Measurements from ENCODE around the gene SEPHS1. TPM values are rescaled to one million over a fixed set of nuclear protein-coding genes. Genes with fewer than 3 reads are reported as not detected.
A peak's percentile ranks its signal among the peaks of the same experiment; 100 is the strongest.

SEPHS1 gene
- total RNA-seq, 6 experiments from 2014 or later = 25.4 to 32.1 (median 29.3) TPM

- no peaks in the 10 kb centered on the region for H3K36me3 ChIP-seq
- no peak for DNase-seq
- no peaks in the 10 kb centered on the region for H3K27me3 ChIP-seq
- no peak overlapping the region for H3K4me3 ChIP-seq
- no peaks in the 10 kb centered on the region for H3K4me1 ChIP-seq
- no peak for ATAC-seq
- no peak overlapping the region for H3K27ac ChIP-seq
- intact Hi-C loops (cut with DNase I) = no loop called here
- WGBS (ENCODE audit: insufficient coverage, low coverage, low lambda C conversion rate, missing lambda C conversion rate) = 71% methylated on average over 7 of the region's 7 CpGs
- TF ChIP-seq CTCF (IDR thresholded peaks at IDR 0.05) = no peak
- no peak for TF ChIP-seq POLR2A (IDR thresholded peaks at IDR 0.05)
- no peaks in the 10 kb centered on the region for H3K9me3 ChIP-seq
Measured at GRCh38 chr10:13360587-13360986, 12.5 kb upstream of the SEPHS1 start.

- WGBS (ENCODE audit: insufficient coverage, low coverage, low lambda C conversion rate, missing lambda C conversion rate) = 57% methylated on average over 4 of the region's 4 CpGs
- H3K27me3 ChIP-seq = no peaks in the 10 kb centered on the region
- intact Hi-C loops (cut with DNase I) = no loop called here
- no peak overlapping the region for H3K4me3 ChIP-seq
- TF ChIP-seq POLR2A (IDR thresholded peaks at IDR 0.05) = no peak
- no peak for TF ChIP-seq CTCF (IDR thresholded peaks at IDR 0.05)
- no peaks in the 10 kb centered on the region for H3K9me3 ChIP-seq
- no peak for DNase-seq
- H3K4me1 ChIP-seq = no peaks in the 10 kb centered on the region
- no peaks in the 10 kb centered on the region for H3K36me3 ChIP-seq
- H3K27ac ChIP-seq = no peak overlapping the region
- ATAC-seq = no peak
Measured at GRCh38 chr10:13356392-13356791, 8.3 kb upstream of the SEPHS1 start.

- Histone ChIP-seq H3K27me3 (no peaks in the 10 kb centered on the region), H3K4me3 (no peak overlapping the region), H3K36me3 (no peaks in the 10 kb centered on the region), H3K4me1 (peaks cover 0 to 7% (median 3%) of the 10 kb centered on the region in 4 donors), H3K27ac (no peak overlapping the region), H3K9me3 (no peaks in the 10 kb centered on the region)
- DNase-seq = no peak
- WGBS (ENCODE audit: insufficient coverage, low coverage, low lambda C conversion rate, missing lambda C conversion rate) = 100% methylated on average over 1 of the region's 7 CpGs
- intact Hi-C loops (cut with DNase I) = no loop called here
- TF ChIP-seq CTCF (IDR thresholded peaks at IDR 0.05) = no peak
- no peak for TF ChIP-seq POLR2A (IDR thresholded peaks at IDR 0.05)
- no peak for ATAC-seq
Measured at GRCh38 chr10:13354783-13355182, 6.7 kb upstream of the SEPHS1 start.

GRCh38 chr10:13352519-13352918, 4.4 kb upstream of the SEPHS1 start:
- TF ChIP-seq CTCF (IDR thresholded peaks at IDR 0.05) (peak; percentile 33 to 45 (median 37)), POLR2A (IDR thresholded peaks at IDR 0.05) (no peak)
- ATAC-seq (peak in 3 of 4 donors; percentile 14 to 34 (median 25)), DNase-seq (peak in 1 of 3 donors; percentile 38)
- Histone ChIP-seq H3K4me1 (peaks cover 0 to 9% (median 3%) of the 10 kb centered on the region in 4 donors), H3K36me3 (no peaks in the 10 kb centered on the region), H3K9me3 (no peaks in the 10 kb centered on the region), H3K4me3 (no peak overlapping the region), H3K27me3 (no peaks in the 10 kb centered on the region), H3K27ac (no peak overlapping the region)
- WGBS (ENCODE audit: insufficient coverage, low coverage, low lambda C conversion rate, missing lambda C conversion rate) = 20% methylated on average over 3 of the region's 3 CpGs
- intact Hi-C loops (cut with DNase I) = no loop called here

All from right lobe of liver (tissue), 6 donors.